LHCN-M2 (cell line): ENCODE measurements around the gene CAMK2D. TPM values are rescaled to one million over a fixed set of nuclear protein-coding genes. Genes with fewer than 3 reads are reported as not detected.

Experiments used
- DNase-seq: peaks from one replicate; pipeline ENCODE4 v3.0.0-alpha.2; 2012; ENCODE audit warnings: low read depth
- total RNA-seq: library from RNA; depleted of rRNA; stranded (reverse); fragments of >200 nt; gene quantifications from 2 replicates; pipeline ENCODE4 v1.2.3, GENCODE V29; 2014

The CAMK2D gene
- total RNA-seq, 1 experiment from 2014 or later: 99.8 TPM

GRCh38 chr4:113476800-113477199 lies 284.7 kb downstream of the CAMK2D start:
- DNase-seq: peak; percentile 69

GRCh38 chr4:113474017-113474416 lies 287.5 kb downstream of the CAMK2D start:
- DNase-seq: peak; percentile 88

- no peak for DNase-seq
These were observed 288.7 kb downstream of the CAMK2D start for GRCh38 chr4:113472864-113473263.

GRCh38 chr4:113471146-113471860 lies 290.2 kb downstream of the CAMK2D start:
- DNase-seq: no peak

GRCh38 chr4:113469926-113470325 lies 291.6 kb downstream of the CAMK2D start:
- no peak for DNase-seq

- DNase-seq: peak; percentile 46
These were observed 292.5 kb downstream of the CAMK2D start for GRCh38 chr4:113469023-113469390.

GRCh38 chr4:113468165-113469022 lies 293.1 kb downstream of the CAMK2D start:
- peak; percentile 100 for DNase-seq

GRCh38 chr4:113467581-113467980 lies 294.0 kb downstream of the CAMK2D start:
- DNase-seq: peak; percentile 95

- DNase-seq: no peak
These were observed 299.3 kb downstream of the CAMK2D start for GRCh38 chr4:113462286-113462685.

- no peak for DNase-seq
These were observed 300.3 kb downstream of the CAMK2D start for GRCh38 chr4:113461281-113461680.

- peak; percentile 67 for DNase-seq
These were observed 303.7 kb downstream of the CAMK2D start for GRCh38 chr4:113457886-113458285.

- DNase-seq: no peak
These were observed 304.4 kb downstream of the CAMK2D start for GRCh38 chr4:113457121-113457520.

- DNase-seq: no peak
These were observed 306.5 kb downstream of the CAMK2D start for GRCh38 chr4:113455061-113455460.

- DNase-seq: peak; percentile 67
These were observed 308.5 kb downstream of the CAMK2D start for GRCh38 chr4:113452868-113453620.

GRCh38 chr4:113452152-113452551 lies 309.4 kb downstream of the CAMK2D start:
- no peak for DNase-seq

- DNase-seq: peak; percentile 70
These were observed 311.1 kb downstream of the CAMK2D start for GRCh38 chr4:113450295-113451080.

GRCh38 chr4:113449410-113449974 lies 312.0 kb downstream of the CAMK2D start:
- no peak for DNase-seq

GRCh38 chr4:113447769-113448168 lies 313.8 kb downstream of the CAMK2D start:
- no peak for DNase-seq

- no peak for DNase-seq
These were observed 314.5 kb downstream of the CAMK2D start for GRCh38 chr4:113447061-113447460.

- DNase-seq: peak; percentile 98
These were observed 315.5 kb downstream of the CAMK2D start for GRCh38 chr4:113446019-113446418.

GRCh38 chr4:113445286-113445685 lies 316.3 kb downstream of the CAMK2D start:
- peak; percentile 97 for DNase-seq
